HUES6 (cell line): Measurements from ENCODE around the gene CNIH4.

Source experiments
- H3K27ac ChIP-seq: 2 replicates; pipeline ENCODE4 v1.7.0; 2013; ENCODE audit warnings: low read depth, mild to moderate bottlenecking, low read length, inconsistent platforms
- H3K27me3 ChIP-seq: 2 replicates; pipeline ENCODE4 v1.6.1; 2013; ENCODE audit warnings: low read length; ENCODE audit not compliant: control insufficient read depth, insufficient read depth
- H3K36me3 ChIP-seq: 2 replicates; pipeline ENCODE4 v1.6.1; 2013; ENCODE audit warnings: low read length; ENCODE audit not compliant: control insufficient read depth, insufficient read depth
- H3K4me1 ChIP-seq: 2 replicates; pipeline ENCODE4 v1.6.1; 2013; ENCODE audit warnings: low read length; ENCODE audit not compliant: control insufficient read depth, insufficient read depth
- H3K4me3 ChIP-seq: 2 replicates; pipeline ENCODE4 v1.5.1; 2013; ENCODE audit warnings: low read depth, low read length
- H3K9ac ChIP-seq: one replicate; pipeline ENCODE4 v1.6.1; 2013; ENCODE audit warnings: mild to moderate bottlenecking, low read length
- H3K9me3 ChIP-seq: 2 replicates; pipeline ENCODE4 v1.6.1; 2013; ENCODE audit warnings: low read depth, low read length; ENCODE audit not compliant: control insufficient read depth, insufficient read depth

Gene CNIH4

DNA sequence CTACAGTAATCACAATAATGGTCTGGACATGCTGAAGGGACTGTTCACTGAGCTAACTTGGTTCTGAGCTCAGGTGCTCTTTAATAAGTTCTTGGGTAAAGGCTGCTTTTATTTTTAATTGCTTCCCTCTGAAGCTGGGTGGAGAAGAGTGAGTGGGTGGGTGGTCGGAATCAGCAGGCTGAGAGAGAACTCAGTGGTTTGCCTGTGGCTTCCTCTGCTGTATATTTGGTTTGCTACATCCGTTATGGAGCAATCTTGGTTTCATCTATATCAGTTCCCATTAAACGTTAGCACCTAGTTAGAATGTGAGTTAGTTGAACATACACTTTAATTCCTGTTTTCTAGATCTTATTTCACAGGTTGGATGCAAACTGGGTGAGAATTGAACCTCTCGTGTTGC, 23.3 kb downstream of the CNIH4 start:
- no peak overlapping the region for H3K4me3 ChIP-seq
- H3K4me1 ChIP-seq = 0 out of 2 replicates have a peak, but pooled peaks cover 2% of the 10 kb centered on the region
- no peaks in the 10 kb centered on the region for H3K27me3 ChIP-seq
- no peak overlapping the region for H3K9ac ChIP-seq
- H3K36me3 ChIP-seq = peaks cover 44% of the 10 kb centered on the region
- no peaks in the 10 kb centered on the region for H3K9me3 ChIP-seq
- H3K27ac ChIP-seq = no peak overlapping the region

DNA sequence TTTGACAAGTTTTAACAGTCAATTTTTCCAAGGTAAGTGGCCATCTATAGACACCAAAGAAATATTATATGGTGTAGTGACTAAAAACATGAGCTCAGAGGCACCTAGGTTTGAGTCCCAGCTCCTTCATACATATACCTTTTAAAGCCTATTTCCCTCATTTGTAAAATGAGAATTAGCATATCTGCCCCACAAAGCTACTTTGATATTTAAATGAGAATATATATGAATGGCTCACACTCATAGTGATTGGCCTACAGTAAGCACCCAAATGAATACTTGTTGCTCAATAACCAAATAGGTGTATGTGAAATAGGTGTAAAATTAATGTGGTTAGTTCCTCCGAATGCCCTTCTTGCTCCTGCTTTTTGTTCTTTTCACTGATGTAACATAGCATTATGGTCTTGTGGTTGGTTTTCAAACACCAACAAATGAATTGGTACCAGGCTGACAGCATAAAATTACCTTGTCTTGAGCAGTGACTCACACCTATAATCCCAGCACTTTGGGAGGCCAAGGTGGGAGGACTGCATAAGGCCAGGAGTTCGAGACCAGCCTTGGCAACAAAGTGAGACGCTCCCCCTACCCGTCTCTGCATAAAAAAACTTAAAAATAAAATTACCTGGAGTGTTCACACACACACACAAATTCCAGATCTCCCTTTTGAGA, 25.3 kb downstream of the CNIH4 start:
- 0 out of 2 replicates have a peak, but pooled peaks cover 2% of the 10 kb centered on the region for H3K4me1 ChIP-seq
- no peak overlapping the region for H3K27ac ChIP-seq
- H3K27me3 ChIP-seq = no peaks in the 10 kb centered on the region

DNA sequence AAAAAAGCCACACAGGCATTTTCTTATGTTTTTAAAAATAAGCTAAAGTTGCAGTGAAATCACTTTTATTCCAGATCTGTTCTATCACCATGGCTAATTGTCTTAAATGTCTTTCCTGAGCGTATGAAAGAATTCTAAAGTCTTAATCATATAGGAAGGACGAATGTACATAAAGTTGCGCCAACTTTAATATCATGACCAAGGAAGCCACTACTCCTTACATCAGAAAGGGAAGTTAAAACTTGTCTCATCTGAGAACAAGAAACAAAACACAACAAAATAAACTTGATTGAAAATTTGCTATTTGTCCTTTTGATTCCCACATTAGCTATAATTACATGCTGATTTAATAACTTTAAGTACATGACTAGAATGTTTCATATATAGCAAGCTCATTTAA, 26.5 kb downstream of the CNIH4 start:
- Histone ChIP-seq H3K27ac (no peak overlapping the region), H3K27me3 (no peaks in the 10 kb centered on the region), H3K36me3 (peaks cover 39% of the 10 kb centered on the region), H3K9ac (no peak overlapping the region), H3K4me1 (0 out of 2 replicates have a peak, but pooled peaks cover 2% of the 10 kb centered on the region), H3K4me3 (no peak overlapping the region), H3K9me3 (no peaks in the 10 kb centered on the region)

More for the DNA sequence above, 25.3 kb downstream of the CNIH4 start:
- Histone ChIP-seq H3K9ac (no peak overlapping the region), H3K9me3 (no peaks in the 10 kb centered on the region), H3K4me3 (no peak overlapping the region), H3K36me3 (peaks cover 38% of the 10 kb centered on the region)

DNA sequence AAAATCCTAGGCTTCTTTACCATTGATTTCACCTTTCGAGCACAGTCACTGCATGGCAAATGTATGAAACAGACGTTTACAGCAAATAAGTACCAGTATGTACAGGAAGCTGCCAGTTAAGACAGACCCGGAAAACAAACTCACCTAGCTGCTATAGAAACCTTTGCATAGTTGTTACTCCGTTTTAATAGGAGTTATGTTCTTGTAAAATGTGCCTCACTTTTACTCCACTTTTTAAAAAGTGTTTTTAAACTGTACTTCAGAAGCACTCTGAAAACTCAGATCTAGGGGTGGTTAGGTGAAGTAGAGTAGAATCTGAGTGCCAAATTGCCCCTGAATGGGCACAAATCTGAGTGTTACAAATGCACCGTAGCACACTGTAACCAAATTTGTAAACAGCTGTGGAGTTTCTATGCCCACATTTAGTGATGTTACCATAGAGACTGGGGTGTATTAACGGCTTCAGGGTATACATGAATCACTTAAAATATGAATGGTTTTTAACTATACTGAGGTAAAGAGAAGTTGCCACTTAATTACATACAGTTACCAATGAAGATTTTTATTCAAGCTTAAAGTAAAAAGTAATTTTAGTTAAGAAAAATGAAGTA, 30.7 kb downstream of the CNIH4 start:
- no peaks in the 10 kb centered on the region for H3K4me1 ChIP-seq
- H3K27ac ChIP-seq = no peak overlapping the region
- peaks cover 60% of the 10 kb centered on the region for H3K36me3 ChIP-seq

DNA sequence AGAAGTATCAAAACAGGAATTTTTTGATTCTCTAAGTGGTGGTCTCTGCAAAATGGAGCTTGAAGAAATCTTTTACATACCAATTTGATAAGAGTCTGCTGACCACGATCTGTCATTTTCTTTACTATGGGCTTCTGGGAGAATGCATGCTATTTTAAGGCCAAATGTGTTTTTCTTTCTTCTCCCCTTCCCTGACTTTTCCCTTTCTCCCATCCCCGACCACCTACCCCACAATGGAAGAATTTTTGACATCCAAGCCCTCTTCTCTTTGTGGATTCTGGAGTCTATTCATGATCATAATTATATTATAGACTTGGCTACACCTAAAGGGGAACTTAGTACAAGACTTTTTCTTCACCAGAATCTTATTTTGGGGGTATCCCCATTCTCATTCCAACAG, 31.3 kb downstream of the CNIH4 start:
- Histone ChIP-seq H3K27ac (no peak overlapping the region), H3K4me1 (no peaks in the 10 kb centered on the region), H3K36me3 (peaks cover 65% of the 10 kb centered on the region), H3K9me3 (no peaks in the 10 kb centered on the region), H3K27me3 (no peaks in the 10 kb centered on the region), H3K9ac (no peak overlapping the region), H3K4me3 (no peak overlapping the region)

More for the DNA sequence above, 30.7 kb downstream of the CNIH4 start:
- H3K9ac ChIP-seq = no peak overlapping the region
- no peak overlapping the region for H3K4me3 ChIP-seq
- H3K9me3 ChIP-seq = no peaks in the 10 kb centered on the region
- H3K27me3 ChIP-seq = no peaks in the 10 kb centered on the region

DNA sequence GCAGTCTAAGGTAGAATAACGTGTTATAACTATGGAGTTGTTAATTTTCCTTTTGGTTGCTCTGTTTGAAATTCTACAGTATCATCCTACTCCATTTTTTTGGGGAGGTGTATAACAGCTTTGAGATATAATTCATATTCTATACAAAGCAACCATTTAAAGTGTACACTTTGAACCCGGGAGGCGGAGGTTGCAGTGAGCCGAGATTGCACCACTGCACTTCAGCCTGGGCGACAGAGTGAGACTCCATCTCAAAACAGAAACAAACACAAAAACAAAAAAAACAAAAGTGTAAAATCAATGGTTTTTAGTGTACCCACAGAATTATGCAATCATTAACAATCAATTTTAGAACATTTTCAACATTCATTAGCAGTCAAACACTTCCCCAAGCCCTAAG, 33.8 kb downstream of the CNIH4 start:
- Histone ChIP-seq H3K9me3 (no peaks in the 10 kb centered on the region), H3K27me3 (no peaks in the 10 kb centered on the region), H3K27ac (no peak overlapping the region), H3K36me3 (peaks cover 91% of the 10 kb centered on the region), H3K4me1 (no peaks in the 10 kb centered on the region), H3K4me3 (no peak overlapping the region), H3K9ac (no peak overlapping the region)

DNA sequence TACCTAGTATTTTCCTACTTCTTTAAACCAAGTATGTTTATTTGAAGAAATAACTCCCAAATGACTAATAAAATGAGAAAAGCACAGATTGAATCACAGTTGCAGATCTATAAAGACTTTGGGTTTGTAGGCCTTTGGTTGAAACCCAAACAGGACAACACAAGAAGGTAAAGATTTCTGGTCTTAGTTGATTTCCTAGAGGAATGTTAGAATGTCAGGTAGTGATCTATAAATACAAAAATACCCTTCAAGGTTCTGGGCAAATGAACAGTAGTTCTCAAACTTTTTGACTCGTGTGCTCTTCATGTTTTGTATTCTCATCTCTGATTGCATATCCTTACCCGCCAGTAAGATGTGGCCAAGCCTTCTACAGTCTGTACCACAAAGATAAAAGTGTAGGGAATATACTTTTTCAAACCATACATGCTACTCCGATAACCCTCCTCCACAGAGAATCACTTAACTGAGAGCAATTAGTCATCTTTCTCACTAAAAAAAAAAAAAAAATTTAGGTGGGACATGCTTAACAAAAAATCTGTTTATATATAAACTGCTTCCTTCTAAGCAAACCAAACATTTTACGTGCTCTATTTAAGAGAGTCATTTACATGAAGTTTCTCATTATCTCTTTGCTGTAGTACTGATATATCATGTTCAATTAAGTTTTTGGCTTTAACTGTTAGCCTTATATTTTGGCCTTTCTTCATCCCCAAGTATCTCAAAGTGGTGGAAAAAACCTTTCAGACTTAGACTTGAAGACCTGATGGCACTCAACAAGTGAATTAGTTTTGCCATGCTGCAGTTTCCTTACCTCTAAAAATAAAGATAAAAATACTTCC, 36.0 kb downstream of the CNIH4 start:
- Histone ChIP-seq H3K36me3 (peaks cover 93% of the 10 kb centered on the region), H3K4me3 (no peak overlapping the region), H3K9ac (no peak overlapping the region), H3K9me3 (no peaks in the 10 kb centered on the region), H3K4me1 (no peaks in the 10 kb centered on the region), H3K27me3 (no peaks in the 10 kb centered on the region), H3K27ac (no peak overlapping the region)

DNA sequence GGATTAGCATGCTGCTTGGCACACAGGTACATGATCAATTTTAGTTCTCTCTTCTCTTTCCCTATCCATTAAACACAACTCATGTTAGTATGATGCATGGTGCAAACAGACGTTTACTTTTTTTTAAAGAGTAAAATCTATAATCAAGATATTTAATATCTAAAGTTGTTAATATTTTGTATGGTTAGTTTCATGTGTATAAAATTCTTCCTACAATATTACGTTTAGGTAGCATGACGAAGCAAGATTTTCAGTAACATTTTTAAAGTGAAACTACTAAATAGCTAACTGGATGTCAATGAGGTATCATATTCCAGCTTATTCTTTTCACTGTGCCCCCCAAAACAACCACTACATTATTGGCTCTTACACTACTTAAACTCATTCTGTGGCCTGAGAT, 36.6 kb downstream of the CNIH4 start:
- no peak overlapping the region for H3K9ac ChIP-seq
- H3K9me3 ChIP-seq = no peaks in the 10 kb centered on the region
- H3K36me3 ChIP-seq = peaks cover 94% of the 10 kb centered on the region
- H3K4me3 ChIP-seq = no peak overlapping the region
- no peaks in the 10 kb centered on the region for H3K27me3 ChIP-seq
- no peak overlapping the region for H3K27ac ChIP-seq
- H3K4me1 ChIP-seq = no peaks in the 10 kb centered on the region

DNA sequence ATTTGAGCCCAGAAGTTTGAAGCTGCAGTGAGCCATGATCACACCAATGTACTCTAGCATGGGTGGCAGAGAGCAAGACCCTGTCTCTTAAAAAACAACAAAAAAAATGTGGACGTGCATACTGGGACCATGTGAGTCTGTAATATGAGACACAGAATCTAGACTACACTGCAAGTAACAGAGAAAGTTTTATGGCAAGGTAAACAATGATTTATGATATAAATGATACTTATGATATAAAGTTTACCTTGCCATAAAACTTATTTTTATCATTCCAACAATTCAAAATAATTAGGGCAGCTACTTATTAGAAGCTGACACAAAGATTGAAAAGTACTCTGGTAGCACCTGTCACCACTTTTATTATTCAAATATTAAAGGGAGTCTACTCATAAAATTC, 43.2 kb downstream of the CNIH4 start:
- H3K36me3 ChIP-seq = peaks cover 97% of the 10 kb centered on the region
- no peak overlapping the region for H3K4me3 ChIP-seq

DNA sequence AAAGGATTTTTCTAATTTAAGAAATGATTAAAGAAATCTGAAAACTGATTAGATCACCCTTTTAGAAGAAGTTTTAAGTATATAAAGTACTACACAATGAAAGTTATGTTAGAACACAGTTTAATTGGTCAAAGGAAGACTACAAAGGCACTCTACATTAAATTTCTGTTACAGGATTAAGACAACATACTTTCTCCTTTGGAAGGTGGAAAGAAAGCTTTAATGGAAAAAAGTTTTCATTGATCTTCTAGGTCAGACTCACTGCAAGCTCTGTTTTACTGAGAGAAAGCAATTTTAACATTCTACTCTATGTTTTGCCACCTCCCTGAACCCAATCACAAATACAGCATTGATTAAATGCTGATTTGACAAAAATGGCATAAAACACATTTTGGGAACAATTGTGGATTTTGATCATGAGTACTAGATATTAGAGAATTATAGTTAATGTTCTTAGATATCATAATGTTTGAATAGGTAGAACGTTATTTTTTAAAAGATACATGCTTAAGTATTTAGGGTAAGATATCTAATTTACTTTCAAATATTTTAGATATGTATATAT, 45.9 kb downstream of the CNIH4 start:
- H3K27ac ChIP-seq = no peak overlapping the region
- H3K9me3 ChIP-seq = no peaks in the 10 kb centered on the region
- peaks cover 93% of the 10 kb centered on the region for H3K36me3 ChIP-seq
- H3K27me3 ChIP-seq = no peaks in the 10 kb centered on the region
- no peak overlapping the region for H3K9ac ChIP-seq
- no peaks in the 10 kb centered on the region for H3K4me1 ChIP-seq
- no peak overlapping the region for H3K4me3 ChIP-seq

More for the DNA sequence above, 43.2 kb downstream of the CNIH4 start:
- H3K27me3 ChIP-seq = no peaks in the 10 kb centered on the region
- H3K9me3 ChIP-seq = no peaks in the 10 kb centered on the region
- no peaks in the 10 kb centered on the region for H3K4me1 ChIP-seq
- H3K9ac ChIP-seq = no peak overlapping the region
- no peak overlapping the region for H3K27ac ChIP-seq
